Measurements from ENCODE around the gene MROH2A. TPM values are rescaled to one million over a fixed set of nuclear protein-coding genes. Genes with fewer than 3 reads are reported as not detected.

Gene MROH2A
- total and polyA plus RNA-seq, 4 donors: 0.08 to 0.28 (median 0.09) TPM; not detected in 1

- no peaks in the 10 kb centered on the region for H3K27me3 ChIP-seq (ENCODE audit: control insufficient read depth in 4 of 4, insufficient read depth in 4 of 4, low read length in 3 of 4)
- TF ChIP-seq HNF4A (conservative IDR thresholded peaks at IDR 0.05) (no peak), YY1 (IDR thresholded peaks at IDR 0.05) (no peak), HNF4G (IDR thresholded peaks at IDR 0.05) (no peak), EGR1 (IDR thresholded peaks at IDR 0.05; ENCODE audit: low read depth in 2 of 2) (no peak), ATF3 (IDR thresholded peaks at IDR 0.05) (no peak)
- peaks cover 0 to 4% (median 2%) of the 10 kb centered on the region in 4 donors for H3K36me3 ChIP-seq (ENCODE audit: control insufficient read depth in 4 of 4, insufficient read depth in 3 of 4, low read depth in 1 of 4, low read length in 3 of 4)
- H3K4me3 ChIP-seq (ENCODE audit: low read depth in 1 of 3, low read length in 3 of 3): no peak overlapping the region
- no peak overlapping the region for H3K27ac ChIP-seq (ENCODE audit: low read depth in 1 of 2, low read length in 2 of 2)
- no peak for DNase-seq (ENCODE audit: low spot score)
- no peak overlapping the region for H3K9ac ChIP-seq (ENCODE audit: low read depth in 1 of 2, low read length in 2 of 2)
- no peaks in the 10 kb centered on the region for H3K9me3 ChIP-seq (ENCODE audit: control insufficient read depth in 4 of 4, low read length in 3 of 4)
- peaks cover 17 to 70% (median 40%) of the 10 kb centered on the region in 4 donors for H3K4me1 ChIP-seq (ENCODE audit: control insufficient read depth in 4 of 4, insufficient read depth in 4 of 4, low read length in 3 of 4)
- WGBS: 96% methylated on average over 46 of the region's 46 CpGs
Observed at GRCh38 chr2:233743464-233744259, 34.5 kb upstream of the MROH2A start.

GRCh38 chr2:233745073-233745755, 32.9 kb upstream of the MROH2A start:
- no peak for DNase-seq (ENCODE audit: low spot score)

More at GRCh38 chr2:233745073-233745755, 32.9 kb upstream of the MROH2A start:
- H3K9ac ChIP-seq (ENCODE audit: low read depth in 1 of 2, low read length in 2 of 2): no peak overlapping the region
- no peaks in the 10 kb centered on the region for H3K27me3 ChIP-seq (ENCODE audit: control insufficient read depth in 4 of 4, insufficient read depth in 4 of 4, low read length in 3 of 4)
- peak overlapping the region in 1 of 3 donors; percentile 22 for H3K4me3 ChIP-seq (ENCODE audit: low read depth in 1 of 3, low read length in 3 of 3)
- H3K27ac ChIP-seq (ENCODE audit: low read depth in 1 of 2, low read length in 2 of 2): peak overlapping the region; percentile 49 to 65
- no peaks in the 10 kb centered on the region for H3K9me3 ChIP-seq (ENCODE audit: control insufficient read depth in 4 of 4, low read length in 3 of 4)
- peaks cover 0 to 4% (median 2%) of the 10 kb centered on the region in 4 donors for H3K36me3 ChIP-seq (ENCODE audit: control insufficient read depth in 4 of 4, insufficient read depth in 3 of 4, low read depth in 1 of 4, low read length in 3 of 4)
- 36% methylated on average over 5 of the region's 5 CpGs for WGBS
- peaks cover 16 to 64% (median 39%) of the 10 kb centered on the region in 4 donors for H3K4me1 ChIP-seq (ENCODE audit: control insufficient read depth in 4 of 4, insufficient read depth in 4 of 4, low read length in 3 of 4)
- TF ChIP-seq YY1 (IDR thresholded peaks at IDR 0.05) (peak; percentile 78), HNF4G (IDR thresholded peaks at IDR 0.05) (peak; percentile 86), EGR1 (IDR thresholded peaks at IDR 0.05; ENCODE audit: low read depth in 2 of 2) (peak; percentile 50 to 59), MAX (IDR thresholded peaks at IDR 0.05) (peak; percentile 59), RXRA (IDR thresholded peaks at IDR 0.05) (peak; percentile 96 to 98), HNF4A (conservative IDR thresholded peaks at IDR 0.05) (peak; percentile 97 to 98), SP1 (IDR thresholded peaks at IDR 0.05) (peak; percentile 94), ATF3 (IDR thresholded peaks at IDR 0.05) (peak; percentile 32), TAF1 (conservative IDR thresholded peaks at IDR 0.05) (no peak), JUND (IDR thresholded peaks at IDR 0.05) (peak; percentile 88 to 90), FOXA1 (IDR thresholded peaks at IDR 0.05) (no peak), REST (IDR thresholded peaks at IDR 0.05) (peak; percentile 59), NR2F2 (IDR thresholded peaks at IDR 0.05) (no peak), GABPA (IDR thresholded peaks at IDR 0.05 in 1 of 2, conservative IDR thresholded peaks at IDR 0.05 in 1 of 2) (peak in 1 of 2 donors; percentile 17), CTCF (IDR thresholded peaks at IDR 0.05; ENCODE audit: low read depth, low read length, missing input control) (no peak), RAD21 (IDR thresholded peaks at IDR 0.05) (peak; percentile 37 to 55), FOXA2 (IDR thresholded peaks at IDR 0.05) (peak; percentile 72), ZBTB33 (IDR thresholded peaks at IDR 0.05) (peak; percentile 87)
